LNCAP (cell line): ENCODE measurements around the gene OLFML1.

Experiments used
- CTCF ChIP-seq: fragments of 450-650 bp; IDR thresholded peaks from 2 replicates; pipeline ENCODE4 v1.5.1; 2017; ENCODE audit warnings: mild to moderate bottlenecking

The OLFML1 gene

DNA sequence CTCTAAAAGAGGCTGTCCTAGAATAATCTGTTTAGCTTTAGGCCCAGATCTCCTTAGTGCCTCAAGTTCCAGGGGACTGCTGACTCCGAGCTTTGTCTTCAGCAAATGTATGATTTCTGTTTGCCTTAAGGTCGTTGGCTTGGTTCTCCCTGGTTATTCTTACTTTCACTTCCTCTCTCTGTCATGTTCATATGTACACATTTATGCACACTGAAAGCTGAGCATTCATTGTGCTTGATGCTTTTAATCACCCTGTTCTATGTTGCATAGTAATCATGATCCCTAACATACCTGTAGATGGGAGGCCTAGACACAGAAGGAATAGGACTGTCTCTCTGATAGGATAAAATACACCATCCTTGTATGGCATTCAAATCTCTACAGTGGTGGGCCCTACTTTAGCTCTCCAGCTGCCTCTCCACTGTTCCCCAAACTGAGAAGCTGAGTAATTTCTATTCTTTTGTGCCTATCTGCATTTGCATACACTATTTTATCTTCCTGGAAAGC lies 35.7 kb downstream of the OLFML1 start:
- TF ChIP-seq CTCF, result no peak

DNA sequence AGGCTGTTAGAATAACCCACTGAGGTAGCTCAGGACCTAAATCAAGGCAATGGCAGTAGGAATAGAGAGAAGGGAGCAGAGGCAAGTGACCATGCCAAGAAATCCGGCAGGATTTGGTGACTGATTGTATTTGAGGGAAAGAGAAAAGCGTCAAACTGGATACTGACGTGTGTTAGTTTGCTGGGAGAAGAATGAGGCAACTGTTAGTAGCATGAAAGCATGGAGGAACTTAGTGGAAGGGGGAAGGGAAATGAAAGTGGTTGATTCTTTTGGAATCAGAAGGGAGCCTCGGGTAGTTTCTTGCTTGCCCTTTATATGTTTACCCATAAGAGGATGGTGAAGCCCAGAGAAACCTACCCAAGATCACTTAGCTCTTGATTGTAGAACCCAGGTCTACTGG lies 36.8 kb downstream of the OLFML1 start:
- no peak for TF ChIP-seq CTCF

- no peak for TF ChIP-seq CTCF
Observed at GRCh38 chr11:7522546-7522945, 37.2 kb downstream of the OLFML1 start.

DNA sequence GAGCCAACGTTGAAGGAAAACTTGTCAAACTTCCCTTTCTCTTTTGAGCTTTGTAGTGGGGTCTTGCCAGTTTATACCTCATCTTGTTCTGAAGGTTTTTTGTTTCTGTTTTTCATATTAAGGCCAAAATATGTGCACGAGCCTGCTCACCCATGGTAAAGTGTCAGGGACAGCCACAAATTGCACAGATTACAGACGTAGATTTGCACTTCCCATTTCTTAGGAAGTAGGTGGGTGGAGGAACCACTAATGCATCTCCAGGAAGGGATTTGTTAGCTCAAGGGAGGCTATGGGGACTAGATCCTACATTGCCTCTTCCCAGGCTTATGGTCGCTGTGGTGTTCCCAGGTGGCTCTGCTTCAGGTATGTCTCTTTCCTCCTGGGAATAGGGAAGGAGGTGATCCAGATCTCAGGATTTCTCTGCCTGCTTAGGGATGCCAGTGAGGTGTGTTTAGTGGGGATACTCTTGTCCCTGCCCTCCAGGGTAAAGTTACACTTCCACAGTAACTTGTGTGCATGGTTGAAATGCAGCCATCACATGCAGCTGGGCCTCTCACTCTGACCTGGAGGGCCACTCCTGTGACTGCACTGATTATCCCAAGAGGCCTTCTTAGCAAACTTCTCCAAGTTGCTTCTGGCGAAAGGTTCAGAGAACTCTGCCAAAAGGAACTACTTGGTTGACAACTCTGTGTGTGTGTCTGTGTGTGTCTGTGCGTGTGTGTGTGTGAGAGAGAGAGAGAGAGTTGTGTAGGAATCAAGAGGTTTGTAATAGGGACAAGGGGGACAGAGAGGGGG lies 38.3 kb downstream of the OLFML1 start:
- TF ChIP-seq CTCF, result no peak

GRCh38 chr11:7524462-7525235 lies 39.3 kb downstream of the OLFML1 start:
- no peak for TF ChIP-seq CTCF

DNA sequence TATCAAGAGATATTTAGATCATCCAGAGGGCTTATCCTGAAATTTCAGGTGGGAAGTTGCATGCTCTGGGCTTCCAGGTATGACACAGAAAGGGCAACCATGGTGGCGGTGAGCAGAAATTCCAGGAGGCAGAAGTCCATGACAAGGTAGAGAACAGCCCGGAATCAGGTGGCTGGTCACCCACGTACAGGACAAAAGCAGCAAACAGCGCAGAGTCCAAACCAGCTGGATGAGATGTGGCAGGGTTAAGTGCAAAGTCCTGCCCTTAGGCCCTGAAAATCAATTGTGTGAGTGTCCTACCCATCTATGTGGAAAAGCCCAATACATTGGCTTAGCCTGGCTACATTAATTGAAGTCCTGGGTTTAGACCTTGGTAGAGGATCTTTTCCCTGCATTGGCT lies 40.1 kb downstream of the OLFML1 start:
- TF ChIP-seq CTCF, result no peak

DNA sequence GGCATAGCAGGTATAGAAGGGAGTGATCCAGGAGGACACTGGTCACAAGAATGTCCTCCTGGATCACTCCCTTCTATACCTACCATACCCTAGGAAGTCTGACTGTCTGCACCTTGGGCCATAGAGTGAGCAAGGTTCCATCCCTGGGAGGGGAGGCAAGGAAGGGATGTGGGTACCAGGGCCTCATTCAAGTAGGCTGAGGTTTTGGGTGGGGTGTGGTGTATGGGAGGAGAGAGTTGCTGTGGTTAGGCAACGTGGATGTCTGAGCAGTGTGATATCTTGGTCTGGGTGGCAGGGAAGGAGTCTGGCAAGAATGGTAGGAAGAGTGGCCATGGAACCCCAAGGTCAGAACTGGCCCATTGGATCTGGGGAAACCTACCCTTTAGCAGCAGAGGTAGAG lies 41.7 kb downstream of the OLFML1 start:
- TF ChIP-seq CTCF, result no peak
